Astrocyte of the cerebellum (primary cell): ENCODE results near the gene RXFP2.

Source experiments
- DNase-seq: peaks from one replicate; pipeline ENCODE4 v3.0.0-alpha.2; 2011; ENCODE audit warnings: low read depth
- H3K4me3 ChIP-seq: 2 replicates; pipeline ENCODE4 v1.5.1; 2011; ENCODE audit warnings: mild to moderate bottlenecking, low read depth, low read length, moderate library complexity
- in situ Hi-C: cut with HindIII; loops from 2 replicates; pipeline ENCODE4 v1.10.0; 2017; ENCODE audit warnings: low sequenced_read_pairs
- TF ChIP-seq, protein P1 (sequence below): IDR thresholded peaks from 2 replicates; pipeline ENCODE4 v1.5.1; 2012; ENCODE audit warnings: low read length, low read depth, moderate library complexity, mild to moderate bottlenecking; ENCODE audit errors: missing control alignments

The RXFP2 gene

DNA sequence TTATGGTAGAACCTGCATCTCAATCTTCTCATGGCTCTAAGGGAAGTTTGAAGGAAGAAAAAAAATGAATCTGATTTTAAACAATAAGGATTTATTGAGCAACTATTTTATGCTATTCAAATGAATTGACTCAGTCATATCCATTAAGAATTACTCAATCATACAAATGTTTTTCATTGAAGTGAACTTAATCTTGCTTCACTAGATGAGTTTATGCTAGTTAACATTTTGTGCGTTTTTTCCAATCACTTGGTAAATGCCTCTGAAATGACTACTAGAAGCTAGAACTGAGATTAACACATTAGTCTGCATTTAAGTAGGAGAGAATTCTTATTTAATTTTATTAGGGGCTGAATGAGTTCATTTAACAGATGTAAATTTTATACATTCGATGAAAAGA is 25.2 kb downstream of the RXFP2 start:
- TF ChIP-seq, protein P1, sequence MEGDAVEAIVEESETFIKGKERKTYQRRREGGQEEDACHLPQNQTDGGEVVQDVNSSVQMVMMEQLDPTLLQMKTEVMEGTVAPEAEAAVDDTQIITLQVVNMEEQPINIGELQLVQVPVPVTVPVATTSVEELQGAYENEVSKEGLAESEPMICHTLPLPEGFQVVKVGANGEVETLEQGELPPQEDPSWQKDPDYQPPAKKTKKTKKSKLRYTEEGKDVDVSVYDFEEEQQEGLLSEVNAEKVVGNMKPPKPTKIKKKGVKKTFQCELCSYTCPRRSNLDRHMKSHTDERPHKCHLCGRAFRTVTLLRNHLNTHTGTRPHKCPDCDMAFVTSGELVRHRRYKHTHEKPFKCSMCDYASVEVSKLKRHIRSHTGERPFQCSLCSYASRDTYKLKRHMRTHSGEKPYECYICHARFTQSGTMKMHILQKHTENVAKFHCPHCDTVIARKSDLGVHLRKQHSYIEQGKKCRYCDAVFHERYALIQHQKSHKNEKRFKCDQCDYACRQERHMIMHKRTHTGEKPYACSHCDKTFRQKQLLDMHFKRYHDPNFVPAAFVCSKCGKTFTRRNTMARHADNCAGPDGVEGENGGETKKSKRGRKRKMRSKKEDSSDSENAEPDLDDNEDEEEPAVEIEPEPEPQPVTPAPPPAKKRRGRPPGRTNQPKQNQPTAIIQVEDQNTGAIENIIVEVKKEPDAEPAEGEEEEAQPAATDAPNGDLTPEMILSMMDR: no peak
- DNase-seq: no peak
- H3K4me3 ChIP-seq: no peak overlapping the region
- in situ Hi-C loops: no loop called here

GRCh38 chr13:31765138-31765785 is 25.9 kb downstream of the RXFP2 start:
- TF ChIP-seq, protein P1: no peak
- no peak overlapping the region for H3K4me3 ChIP-seq
- DNase-seq: peak; percentile 89
- in situ Hi-C loops: no loop called here

DNA sequence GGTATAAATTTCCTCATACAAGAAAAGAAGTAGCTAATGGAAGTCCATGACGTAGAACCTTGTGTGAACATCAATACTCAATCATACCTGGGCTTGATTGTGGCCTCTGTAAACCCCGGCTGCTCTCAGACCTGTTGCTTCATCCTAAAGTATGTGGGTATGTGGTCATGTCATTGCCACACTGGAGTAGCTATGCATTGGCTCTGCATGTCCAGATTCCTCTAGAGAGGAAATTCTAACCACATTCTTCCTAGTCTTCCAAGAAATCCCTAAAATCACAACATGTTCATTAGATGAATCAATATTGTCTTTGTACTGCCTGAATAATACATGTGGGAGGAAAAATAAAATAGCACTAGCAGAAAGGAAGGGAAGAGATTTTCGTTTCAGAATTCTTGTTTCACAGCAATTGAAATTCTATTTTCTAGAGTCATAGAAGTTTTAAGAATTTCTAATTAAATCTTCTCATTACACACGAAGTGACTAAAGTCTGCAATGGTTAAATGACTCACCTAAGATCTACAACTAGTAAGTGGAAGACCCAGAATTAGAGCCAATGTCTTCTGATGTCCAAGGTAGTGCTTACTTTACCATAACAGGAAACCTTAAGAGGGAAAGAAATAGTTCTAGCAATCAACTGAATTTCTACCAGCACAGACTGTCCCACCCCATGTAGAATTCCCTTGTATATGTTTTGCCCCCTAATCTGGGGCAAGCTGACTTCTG is 28.0 kb downstream of the RXFP2 start:
- peak; percentile 86 for DNase-seq
- TF ChIP-seq, protein P1: no peak
- H3K4me3 ChIP-seq: no peak overlapping the region
- in situ Hi-C loops: no loop called here

GRCh38 chr13:31768351-31768750 is 29.0 kb downstream of the RXFP2 start:
- TF ChIP-seq, protein P1: no peak
- in situ Hi-C loops: no loop called here

GRCh38 chr13:31769575-31769974 is 30.2 kb downstream of the RXFP2 start:
- no peak overlapping the region for H3K4me3 ChIP-seq
- in situ Hi-C loops: no loop called here
- TF ChIP-seq, protein P1: no peak
- DNase-seq: no peak

More at GRCh38 chr13:31768351-31768750, 29.0 kb downstream of the RXFP2 start:
- no peak for DNase-seq
- H3K4me3 ChIP-seq: no peak overlapping the region

GRCh38 chr13:31772231-31772630 is 32.9 kb downstream of the RXFP2 start:
- no peak overlapping the region for H3K4me3 ChIP-seq
- DNase-seq: no peak
- TF ChIP-seq, protein P1: no peak
- in situ Hi-C loops: no loop called here
